Liver (tissue), 9 donors: ENCODE data around the gene CTNS. TPM values are rescaled to one million over a fixed set of nuclear protein-coding genes. Genes with fewer than 3 reads are reported as not detected.

Source experiments
- DNase-seq: peaks from one replicate; pipeline ENCODE4 v3.0.0-alpha.2; 2017; ENCODE audit warnings: low spot score
- H3K27ac ChIP-seq, 2 donors: one replicate each; pipeline ENCODE4 v1.7.0; 2013; ENCODE audit warnings: inconsistent platforms in 2 of 2, low read length in 2 of 2, control low read depth in 1 of 2, low read depth in 1 of 2, mild to moderate bottlenecking in 1 of 2
- H3K27me3 ChIP-seq, 4 donors: one replicate each; pipeline versions ENCODE4 v1.6.1 to v1.7.0; 2013; ENCODE audit warnings: low read length in 3 of 4, inconsistent platforms in 1 of 4, mild to moderate bottlenecking in 1 of 4, moderate library complexity in 1 of 4; ENCODE audit not compliant: control insufficient read depth in 4 of 4, insufficient read depth in 4 of 4
- H3K36me3 ChIP-seq, 4 donors: one replicate each; pipeline versions ENCODE4 v1.6.1 to v1.7.0; 2013; ENCODE audit warnings: low read length in 3 of 4, mild to moderate bottlenecking in 3 of 4, low read depth in 1 of 4, moderate library complexity in 1 of 4; ENCODE audit not compliant: control insufficient read depth in 4 of 4, insufficient read depth in 3 of 4
- H3K4me1 ChIP-seq, 4 donors: one replicate each; pipeline versions ENCODE4 v1.6.1 to v1.7.0; 2013; ENCODE audit warnings: low read length in 3 of 4, mild to moderate bottlenecking in 3 of 4, moderate library complexity in 1 of 4; ENCODE audit not compliant: control insufficient read depth in 4 of 4, insufficient read depth in 4 of 4
- H3K4me3 ChIP-seq, 3 donors: one replicate each; pipeline versions ENCODE4 v1.6.1 to v1.7.0; 2013; ENCODE audit warnings: low read length in 3 of 3, control low read depth in 1 of 3, low read depth in 1 of 3, mild to moderate bottlenecking in 1 of 3
- H3K9ac ChIP-seq, 2 donors: one replicate each; pipeline ENCODE4 v1.7.0; 2013; ENCODE audit warnings: low read length in 2 of 2, mild to moderate bottlenecking in 2 of 2, moderate library complexity in 2 of 2, control low read depth in 1 of 2, low read depth in 1 of 2
- H3K9me3 ChIP-seq, 4 donors: one replicate each; pipeline versions ENCODE4 v1.6.1 to v1.7.0; 2013; ENCODE audit warnings: low read length in 3 of 4; ENCODE audit not compliant: control insufficient read depth in 4 of 4
- ATF3 ChIP-seq: IDR thresholded peaks from 2 replicates; pipeline ENCODE4 v1.6.1; 2016; ENCODE audit warnings: antibody characterized with exemption
- CTCF ChIP-seq: fragments of 150-350 bp; IDR thresholded peaks from 2 replicates; pipeline ENCODE4 v1.5.1; 2017; ENCODE audit warnings: improper control_type of control experiment, low read depth, low read length; ENCODE audit not compliant: missing input control
- EGR1 ChIP-seq, 2 donors: IDR thresholded peaks; 2 replicates each; pipeline ENCODE4 v1.6.1; 2016 to 2018; ENCODE audit warnings: antibody characterized with exemption in 2 of 2, low read depth in 2 of 2
- FOXA1 ChIP-seq: IDR thresholded peaks from 2 replicates; pipeline ENCODE4 v1.6.1; 2016; ENCODE audit warnings: antibody characterized with exemption
- FOXA2 ChIP-seq: IDR thresholded peaks from 2 replicates; pipeline ENCODE4 v1.6.1; 2016; ENCODE audit warnings: antibody characterized with exemption
- GABPA ChIP-seq, 2 donors: IDR thresholded peaks in 1 of 2; conservative IDR thresholded peaks in 1 of 2; 2 replicates each; pipeline ENCODE4 v1.6.1; 2016; ENCODE audit warnings: antibody characterized with exemption in 2 of 2, mild to moderate bottlenecking in 1 of 2, moderate library complexity in 1 of 2
- HNF4A ChIP-seq, 2 donors: conservative IDR thresholded peaks; 2 replicates each; pipeline ENCODE4 v1.6.1; 2016; ENCODE audit warnings: antibody characterized with exemption in 2 of 2, mild to moderate bottlenecking in 2 of 2
- HNF4G ChIP-seq: IDR thresholded peaks from 2 replicates; pipeline ENCODE4 v1.6.1; 2016; ENCODE audit warnings: antibody characterized with exemption
- JUND ChIP-seq, 2 donors: IDR thresholded peaks; 2 replicates each; pipeline ENCODE4 v1.6.1; 2016; ENCODE audit warnings: antibody characterized with exemption in 2 of 2
- MAX ChIP-seq: IDR thresholded peaks from 2 replicates; pipeline ENCODE4 v1.6.1; 2016; ENCODE audit warnings: antibody characterized with exemption
- NR2F2 ChIP-seq: IDR thresholded peaks from 2 replicates; pipeline ENCODE4 v1.6.1; 2016; ENCODE audit warnings: antibody characterized with exemption
- RAD21 ChIP-seq, 2 donors: IDR thresholded peaks; 2 replicates each; pipeline ENCODE4 v1.6.1; 2016; ENCODE audit warnings: antibody characterized with exemption in 2 of 2, mild to moderate bottlenecking in 2 of 2
- REST ChIP-seq: IDR thresholded peaks from 2 replicates; pipeline ENCODE4 v1.6.1; 2016; ENCODE audit warnings: antibody characterized with exemption, mild to moderate bottlenecking
- RXRA ChIP-seq, 2 donors: IDR thresholded peaks; 2 replicates each; pipeline ENCODE4 v1.6.1; 2017 to 2018; ENCODE audit warnings: antibody characterized with exemption in 2 of 2, mild to moderate bottlenecking in 1 of 2
- SP1 ChIP-seq: IDR thresholded peaks from 2 replicates; pipeline ENCODE4 v1.6.1; 2018; ENCODE audit warnings: antibody characterized with exemption, mild to moderate bottlenecking
- TAF1 ChIP-seq: conservative IDR thresholded peaks from 2 replicates; pipeline ENCODE4 v1.6.1; 2016; ENCODE audit warnings: antibody characterized with exemption, mild to moderate bottlenecking
- YY1 ChIP-seq: IDR thresholded peaks from 2 replicates; pipeline ENCODE4 v1.6.1; 2016; ENCODE audit warnings: antibody characterized with exemption, mild to moderate bottlenecking
- ZBTB33 ChIP-seq: IDR thresholded peaks from 2 replicates; pipeline ENCODE4 v1.6.1; 2016; ENCODE audit warnings: antibody characterized with exemption
- WGBS: extraction: QIAGEN DNeasy Blood & Tissue Kit; methylation state at CpG from one replicate; pipeline ENCODE4 v1.1.7; 2013; 5-methylcytosine and 5-hydroxymethylcytosine counted together
- polyA plus RNA-seq, 2 donors: library from polyadenylated mRNA; stranded (reverse) in 1 of 2; unstranded in 1 of 2; fragments of 200-250 nt in 1 of 2; fragments of >200 nt in 1 of 2; fragmentation: Nextera tagmentation in 1 of 2; extraction: Ambion mirVana in 1 of 2; gene quantifications; one replicate each; pipeline versions ENCODE4 v1.2.1 to v1.2.3, GENCODE V29; 2013 to 2015
- total RNA-seq, 2 donors: library from RNA; depleted of rRNA; stranded (reverse); fragments of >200 nt; gene quantifications; one replicate each; pipeline ENCODE4 v1.2.3, GENCODE V29; 2014
- donor health status: healthy.
- donor health status: healthy.
- donor health status: healthy.
- donor health status: healthy.
- donor health status: healthy.

Gene CTNS
- total and polyA plus RNA-seq, 4 donors, result 6.6 to 15.3 (median 9.6) TPM

- no peak for TF ChIP-seq EGR1 (IDR thresholded peaks at IDR 0.05; ENCODE audit: low read depth in 2 of 2)
- TF ChIP-seq HNF4G, result no peak
- no peak for TF ChIP-seq RXRA (IDR thresholded peaks at IDR 0.05)
These were observed 19.8 kb downstream of the CTNS start (continued) for GRCh38 chr17:3656353-3656752.

- Histone ChIP-seq H3K4me3 (no peak overlapping the region), H3K9ac (no peak overlapping the region), H3K4me1 (peaks cover 6 to 21% (median 7%) of the 10 kb centered on the region in 4 donors), H3K9me3 (no peaks in the 10 kb centered on the region), H3K36me3 (peaks cover 0 to 6% (median under 1%) of the 10 kb centered on the region in 4 donors), H3K27ac (no peak overlapping the region), H3K27me3 (no peaks in the 10 kb centered on the region)
- no peak for DNase-seq
- TF ChIP-seq JUND (IDR thresholded peaks at IDR 0.05) (no peak), FOXA1 (no peak), ATF3 (no peak), RXRA (IDR thresholded peaks at IDR 0.05) (no peak), NR2F2 (no peak), HNF4A (conservative IDR thresholded peaks at IDR 0.05) (no peak), GABPA (IDR thresholded peaks at IDR 0.05 in 1 of 2, conservative IDR thresholded peaks at IDR 0.05 in 1 of 2) (no peak), CTCF (no peak), YY1 (no peak), EGR1 (IDR thresholded peaks at IDR 0.05; ENCODE audit: low read depth in 2 of 2) (no peak), ZBTB33 (no peak), RAD21 (IDR thresholded peaks at IDR 0.05) (no peak), SP1 (no peak), HNF4G (no peak), FOXA2 (no peak), MAX (no peak), TAF1 (no peak), REST (no peak)
- 93% methylated on average over 16 of the region's 16 CpGs for WGBS
These were observed 20.4 kb downstream of the CTNS start for GRCh38 chr17:3656755-3657587.
